Activated naive CD8-positive, alpha-beta T cell treated with anti-CD3 and anti-CD28 coated beads, Interleukin-2, amount 10 ng/mL, durations not matched to agents 7 days and 5 days (primary cell): Measurements from ENCODE around the gene RNF223. TPM values are rescaled to one million over a fixed set of nuclear protein-coding genes. Genes with fewer than 3 reads are reported as not detected.
"Not testable (repeated sequence)": the region's sequence is repeated elsewhere in the genome, so short reads cannot be mapped to it uniquely, and the experiment has no call there.

Experiments
- ATAC-seq: fragments of 150-1000 bp; cut with Tn5 transposase; one replicate; pipeline ENCODE4 v1.10.0; 2021; ENCODE audit warnings: low read depth, moderate library complexity
- POLR2A ChIA-PET: fragments of 350-600 bp; sonication (Branson Sonifier 250); formaldehyde crosslinking; loops from one replicate; lab custom pipeline; 2021; ENCODE audit warnings: antibody characterized with exemption; lab: Charles Lee
- DNase-seq: peaks from one replicate; pipeline ENCODE4 v3.0.0; 2021
- H3K27ac Mint-ChIP-seq: one replicate; pipeline ENCODE4 v1.8.0; 2022; ENCODE audit warnings: mild to moderate bottlenecking, mixed read lengths
- H3K27me3 Mint-ChIP-seq: one replicate; pipeline ENCODE4 v1.8.0; 2022; ENCODE audit warnings: mild to moderate bottlenecking, moderate library complexity, mixed read lengths
- H3K36me3 Mint-ChIP-seq: one replicate; pipeline ENCODE4 v1.8.0; 2021; ENCODE audit warnings: mild to moderate bottlenecking, mixed read lengths
- H3K4me1 Mint-ChIP-seq: one replicate; pipeline ENCODE4 v1.8.0; 2021; ENCODE audit warnings: mixed read lengths
- H3K4me3 Mint-ChIP-seq: one replicate; pipeline ENCODE4 v1.8.0; 2022; ENCODE audit warnings: mild to moderate bottlenecking, moderate library complexity, mixed read lengths
- H3K9me3 Mint-ChIP-seq: one replicate; pipeline ENCODE4 v1.8.0; 2021; ENCODE audit warnings: mixed read lengths
- total RNA-seq, 2 experiments: library from RNA; stranded (reverse); gene quantifications; one replicate each; pipeline ENCODE4 v1.2.3, GENCODE V29; 2021

Gene RNF223
- total RNA-seq, 2 experiments from 2014 or later = not detected

DNA sequence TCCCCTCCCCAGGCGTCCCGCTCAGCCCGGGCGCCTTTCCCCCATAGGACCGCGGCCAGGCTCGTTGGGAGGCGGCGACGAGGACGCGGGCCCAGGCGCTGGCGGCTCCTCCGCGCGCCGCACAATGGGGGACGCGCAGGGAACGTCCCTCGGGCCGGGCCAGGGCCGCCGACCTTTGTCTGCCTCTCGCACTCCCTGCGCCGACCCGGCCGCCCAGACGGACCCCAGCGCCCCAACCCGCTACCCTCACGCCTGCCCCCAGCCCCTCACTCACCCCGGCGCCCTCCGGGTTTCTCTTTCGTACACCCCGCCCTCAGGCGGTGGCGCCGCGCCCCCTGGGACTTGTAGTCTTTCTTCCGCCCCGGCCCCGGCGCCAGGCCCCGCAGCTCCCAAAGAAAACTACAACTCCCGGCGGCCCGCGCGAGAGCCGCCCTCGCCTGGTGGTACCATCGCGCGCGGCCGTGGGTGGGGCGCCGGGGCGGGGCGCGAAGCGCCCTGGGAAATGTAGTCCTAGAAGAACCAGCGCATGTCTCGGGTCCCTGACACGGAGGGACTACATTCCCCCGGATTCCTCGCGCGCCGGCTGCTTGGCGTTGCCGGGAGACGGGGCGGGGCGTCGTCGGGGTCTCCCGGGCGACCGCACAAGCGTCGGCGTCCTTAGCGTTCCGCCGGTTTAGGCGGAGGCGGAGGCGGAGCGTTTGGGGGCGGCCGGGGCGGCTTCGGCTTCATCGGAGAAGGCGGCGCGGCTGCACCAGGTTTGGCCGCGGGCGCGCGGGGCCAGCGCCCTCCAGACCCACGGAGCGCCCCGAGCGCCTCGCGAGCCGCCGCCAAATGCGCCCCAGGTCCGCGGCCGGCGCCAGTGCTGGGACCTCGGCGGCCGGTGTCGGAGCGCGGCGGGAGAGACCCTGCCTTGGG is 41.9 kb upstream of the RNF223 start, which contains the start of gene C1orf159:
TSS of gene C1orf159 (minus strand) at position 304 of the 915 bp plus-strand sequence. CDS start 24,546 bp downstream, outside the sequence.
- POLR2A ChIA-PET = interaction anchor here (0.8 to 2.0 kb wide), 4 partner anchors 12 to 189 kb away, joined by 3 to 8 read pairs (median 3); partner anchors contain the start of genes B3GALT6 and SDF4
- Mint-ChIP-seq H3K27ac (peak within 1 kb of the TSS; percentile 89), H3K4me3 (peak within 1 kb of the TSS; percentile 90), H3K27me3 (no peaks in the 10 kb centered on the region), H3K9me3 (peaks cover 11% of the 10 kb centered on the region), H3K4me1 (peaks cover 7% of the 10 kb centered on the region), H3K36me3 (peaks cover 25% of the 10 kb centered on the region)
- ATAC-seq (peak; percentile 92), DNase-seq (peak; percentile 99)

DNA sequence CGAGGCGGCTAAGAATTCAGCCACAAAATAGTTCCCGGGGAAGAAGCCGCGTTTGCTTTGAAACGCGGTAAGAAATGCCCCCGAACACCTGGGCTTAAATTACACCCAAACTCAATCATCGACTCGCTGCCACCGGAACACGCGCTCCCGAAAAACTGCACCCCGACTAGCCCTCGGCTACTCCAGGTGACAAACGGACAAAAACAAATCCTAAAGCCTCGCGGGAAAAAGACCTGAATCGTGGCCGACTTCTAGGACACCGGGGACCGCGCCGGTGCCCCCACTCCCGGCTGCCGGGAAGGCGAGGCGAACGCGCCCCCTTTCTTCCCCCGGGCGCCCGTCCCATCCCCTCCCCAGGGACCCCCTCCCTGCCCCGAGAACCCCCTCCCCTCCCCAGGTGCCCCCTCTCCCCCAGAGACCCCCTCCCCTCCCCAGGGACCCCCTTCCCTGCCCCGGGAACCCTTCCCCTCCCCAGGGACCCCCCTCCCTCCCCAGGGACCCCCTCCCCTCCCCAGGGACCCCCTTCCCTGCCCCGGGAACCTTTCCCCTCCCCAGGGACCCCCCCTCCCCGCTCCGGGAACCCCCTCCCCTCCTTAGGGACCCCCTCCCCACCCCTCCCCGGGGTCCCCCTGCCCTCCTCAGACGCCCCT is 41.2 kb upstream of the RNF223 start:
- H3K4me1 Mint-ChIP-seq = peaks cover 7% of the 10 kb centered on the region
- peaks cover 11% of the 10 kb centered on the region for H3K9me3 Mint-ChIP-seq
- H3K27ac Mint-ChIP-seq = peak overlapping the region; percentile 79
- H3K27me3 Mint-ChIP-seq = no peaks in the 10 kb centered on the region
- peak overlapping the region; percentile 85 for H3K4me3 Mint-ChIP-seq
- POLR2A ChIA-PET = interaction anchor here (2.0 to 2.1 kb wide), 2 partner anchors 11 to 116 kb away, joined by 6 to 8 read pairs; partner anchors contain the start of genes B3GALT6 and SDF4
- DNase-seq = peak; percentile 39
- ATAC-seq = no peak
- H3K36me3 Mint-ChIP-seq = peaks cover 30% of the 10 kb centered on the region

DNA sequence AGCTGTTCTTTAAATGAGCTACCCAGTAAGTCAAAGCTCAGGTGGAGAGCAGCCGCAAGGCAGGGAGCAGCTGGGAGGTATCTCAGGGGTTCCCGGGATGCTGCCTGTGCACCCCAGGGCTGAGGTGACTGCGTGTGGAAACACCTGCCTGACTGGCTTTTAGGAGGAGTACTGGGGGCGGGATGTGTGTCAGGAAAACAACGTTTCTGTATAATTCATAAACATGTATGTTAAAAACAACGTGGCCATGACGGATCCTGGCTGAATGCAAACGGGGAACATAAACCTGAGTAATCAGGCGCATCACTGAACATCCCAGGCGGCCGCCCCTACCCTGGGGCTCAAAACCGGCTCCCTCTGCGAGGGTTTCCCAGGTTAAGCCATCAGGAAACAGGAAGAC is 40.3 kb upstream of the RNF223 start:
- H3K36me3 Mint-ChIP-seq = peaks cover 33% of the 10 kb centered on the region
- peaks cover 11% of the 10 kb centered on the region for H3K9me3 Mint-ChIP-seq
- DNase-seq = peak; percentile 26
- peak overlapping the region; percentile 85 for H3K4me3 Mint-ChIP-seq
- no peaks in the 10 kb centered on the region for H3K27me3 Mint-ChIP-seq
- ATAC-seq = no peak
- peaks cover 8% of the 10 kb centered on the region for H3K4me1 Mint-ChIP-seq
- POLR2A ChIA-PET = interaction anchor here (1.1 to 2.1 kb wide), 2 partner anchors 10 to 159 kb away, joined by 3 to 6 read pairs; partner anchors contain the start of gene UBE2J2
- H3K27ac Mint-ChIP-seq = peak overlapping the region; percentile 79

DNA sequence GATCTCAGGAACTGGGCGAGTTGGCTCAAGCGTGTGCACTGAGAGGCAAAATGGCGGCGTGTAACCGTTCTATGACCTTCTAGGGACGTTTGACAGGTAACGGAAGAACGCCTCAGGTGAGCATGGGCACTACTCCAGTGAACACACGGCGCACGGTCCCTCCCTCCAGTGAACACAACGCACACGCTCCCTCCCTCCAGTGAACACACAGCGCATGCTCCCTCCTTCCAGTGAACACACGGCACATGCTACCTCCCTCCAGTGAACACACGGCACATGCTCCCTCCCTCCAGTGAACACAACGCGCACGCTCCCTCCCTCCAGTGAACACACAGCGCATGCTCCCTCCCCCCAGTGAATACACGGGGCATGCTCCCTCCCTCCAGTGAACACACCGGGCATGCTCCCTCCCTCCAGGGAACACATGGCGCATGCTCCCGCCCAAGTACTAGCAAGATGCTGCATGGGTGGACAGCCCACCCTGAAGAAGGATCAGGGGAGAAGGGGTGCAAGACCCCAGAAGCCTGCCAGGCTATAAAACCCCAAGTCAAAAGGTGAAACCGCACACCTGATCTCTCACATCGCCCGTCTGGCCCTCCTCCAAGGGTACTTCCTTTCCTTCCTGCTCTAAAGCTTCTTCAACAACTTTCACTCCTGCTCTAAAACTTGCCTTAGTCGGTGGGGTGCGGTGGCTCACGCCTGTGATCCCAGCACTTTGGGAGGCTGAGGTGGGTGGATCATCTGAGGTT is 38.3 kb upstream of the RNF223 start:
- POLR2A ChIA-PET = no interaction called here
- ATAC-seq (no peak), DNase-seq (no peak)
- H3K27ac Mint-ChIP-seq = no peak overlapping the region
- H3K4me1 Mint-ChIP-seq = peaks cover 13% of the 10 kb centered on the region
- peaks cover 38% of the 10 kb centered on the region for H3K36me3 Mint-ChIP-seq
- peaks cover 15% of the 10 kb centered on the region for H3K9me3 Mint-ChIP-seq
- no peaks in the 10 kb centered on the region for H3K27me3 Mint-ChIP-seq
- no peak overlapping the region for H3K4me3 Mint-ChIP-seq

DNA sequence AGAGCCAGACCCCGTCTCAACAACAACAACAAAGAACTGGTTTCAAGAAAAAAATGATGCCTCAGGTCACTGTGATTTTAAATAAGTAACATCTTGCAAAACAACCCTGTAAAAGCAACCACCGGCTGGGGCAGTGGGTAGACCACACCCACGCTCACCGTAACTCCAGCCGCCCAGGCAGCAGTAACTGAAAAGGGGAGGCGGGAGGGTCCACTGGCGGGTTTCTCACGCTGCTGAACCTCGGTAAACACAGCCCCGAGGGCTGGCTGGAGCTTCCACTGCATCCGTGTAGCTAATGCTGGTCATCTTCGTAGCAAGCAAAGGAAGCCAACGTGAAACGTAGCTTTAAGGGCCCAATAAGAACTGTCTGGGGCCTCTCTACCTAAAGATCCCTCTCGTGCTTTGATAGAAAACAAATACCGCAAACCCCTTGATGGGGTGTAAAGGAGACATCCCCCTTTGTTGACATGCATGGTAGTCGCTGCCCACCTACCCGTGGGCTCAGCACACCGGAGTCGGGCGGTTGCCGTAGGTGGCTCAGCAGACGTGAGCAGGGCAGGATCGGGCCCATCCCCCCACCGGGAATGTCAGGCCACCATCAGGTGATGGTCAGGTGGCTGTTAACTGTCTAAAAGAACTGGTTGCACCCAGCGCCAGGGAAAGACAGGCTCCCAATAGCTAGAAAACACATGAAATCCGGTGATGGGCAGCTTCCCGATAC is 37.6 kb upstream of the RNF223 start:
- Mint-ChIP-seq H3K27me3 (no peaks in the 10 kb centered on the region), H3K9me3 (peaks cover 15% of the 10 kb centered on the region), H3K4me1 (peaks cover 13% of the 10 kb centered on the region), H3K4me3 (no peak overlapping the region), H3K36me3 (peaks cover 38% of the 10 kb centered on the region), H3K27ac (no peak overlapping the region)
- no peak for DNase-seq
- POLR2A ChIA-PET = interaction anchor here (0.6 to 0.7 kb wide), 2 partner anchors 98 to 293 kb away, joined by 3 to 4 read pairs; no protein-coding TSS in a partner anchor
- ATAC-seq = no peak

DNA sequence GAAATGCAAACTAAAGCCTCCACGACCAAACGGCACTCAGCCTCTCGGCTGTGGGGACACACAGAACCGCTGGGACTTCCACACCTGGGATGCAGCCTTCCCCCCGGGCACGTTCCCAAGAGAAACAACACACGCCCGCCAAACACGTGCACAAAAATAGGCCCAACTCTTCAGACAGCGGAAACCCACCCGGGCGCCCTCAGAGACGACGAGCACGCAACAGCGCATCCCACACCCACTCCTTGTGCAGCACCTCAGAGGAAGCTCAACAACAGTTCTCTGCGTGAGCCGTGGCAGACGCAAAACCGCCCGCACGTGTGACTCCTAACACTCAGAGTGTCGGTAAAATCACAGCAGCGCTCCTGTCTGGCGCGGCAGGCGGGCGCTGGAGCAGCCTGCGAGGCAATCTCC is 36.5 kb upstream of the RNF223 start:
- Mint-ChIP-seq H3K27ac (no peak overlapping the region), H3K27me3 (no peaks in the 10 kb centered on the region), H3K9me3 (peaks cover 16% of the 10 kb centered on the region), H3K36me3 (peaks cover 40% of the 10 kb centered on the region), H3K4me3 (no peak overlapping the region), H3K4me1 (peaks cover 13% of the 10 kb centered on the region)
- ATAC-seq = no peak
- DNase-seq = no peak
- POLR2A ChIA-PET = interaction anchor here (0.5 kb wide), 1 partner anchor 1123 kb away, joined by 3 read pairs; no protein-coding TSS in a partner anchor

DNA sequence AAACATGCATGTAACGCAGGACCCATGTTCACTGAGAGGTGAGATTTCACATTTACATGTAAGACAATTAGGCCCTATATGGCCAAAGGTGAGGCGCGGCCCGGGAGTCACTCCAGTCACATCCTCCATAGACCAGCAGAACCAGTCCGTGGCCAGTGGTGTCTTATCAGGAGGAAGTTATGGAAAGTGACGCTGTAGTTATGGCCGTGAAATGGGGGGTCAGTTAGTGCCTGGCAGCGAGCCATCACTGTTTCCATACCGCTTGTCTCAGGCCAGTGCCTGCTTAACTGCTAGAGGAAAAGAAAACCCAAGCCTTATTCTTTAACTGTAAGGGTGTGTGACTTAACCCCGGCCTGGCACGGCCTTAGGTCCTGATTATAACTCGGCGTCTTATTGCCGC is 35.6 kb upstream of the RNF223 start:
- H3K9me3 Mint-ChIP-seq = peaks cover 16% of the 10 kb centered on the region
- no peak overlapping the region for H3K4me3 Mint-ChIP-seq
- peaks cover 40% of the 10 kb centered on the region for H3K36me3 Mint-ChIP-seq
- DNase-seq = no peak
- peaks cover 13% of the 10 kb centered on the region for H3K4me1 Mint-ChIP-seq
- H3K27ac Mint-ChIP-seq = no peak overlapping the region
- ATAC-seq = no peak
- POLR2A ChIA-PET = no interaction called here
- H3K27me3 Mint-ChIP-seq = no peaks in the 10 kb centered on the region

DNA sequence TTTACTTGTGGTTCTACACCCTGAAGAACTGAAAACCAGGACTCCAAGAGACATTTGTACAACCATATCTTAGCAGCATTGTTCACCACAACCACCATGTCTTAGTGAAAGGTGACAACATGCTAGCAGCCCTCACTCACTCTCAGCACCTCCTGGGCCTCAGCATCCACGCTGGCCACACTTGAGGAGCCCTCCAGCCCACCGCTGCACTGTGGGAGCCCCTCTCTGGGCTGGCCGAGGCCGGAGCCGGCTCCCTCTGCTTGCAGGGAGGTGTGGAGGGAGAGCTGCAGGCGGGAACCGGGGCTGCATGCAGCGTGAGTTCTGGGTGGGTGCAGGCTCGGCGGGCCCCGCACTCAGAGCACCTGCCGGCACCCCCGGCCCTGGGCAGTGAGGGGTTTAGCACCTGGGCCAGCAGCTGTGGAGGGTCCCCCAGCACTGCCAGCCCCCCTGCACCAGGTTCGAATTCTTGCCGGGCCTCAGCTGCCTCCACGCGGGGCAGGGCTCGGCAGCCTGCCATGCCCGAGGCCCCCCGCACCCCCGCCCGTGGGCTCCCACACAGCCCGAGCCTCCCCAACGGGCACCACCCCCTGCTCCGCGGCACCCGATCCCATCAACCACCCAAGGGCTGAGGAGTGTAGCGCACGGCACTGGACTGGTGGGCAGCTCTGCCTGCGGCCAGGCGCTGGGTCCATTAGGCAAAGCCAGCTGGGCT is 32.6 kb upstream of the RNF223 start:
- Mint-ChIP-seq H3K4me3 (no peak overlapping the region), H3K9me3 (peaks cover 12% of the 10 kb centered on the region), H3K27ac (no peak overlapping the region), H3K36me3 (peaks cover 43% of the 10 kb centered on the region), H3K27me3 (no peaks in the 10 kb centered on the region), H3K4me1 (peaks cover 18% of the 10 kb centered on the region)
- no peak for ATAC-seq
- POLR2A ChIA-PET = no interaction called here
- DNase-seq = peak; percentile 22

DNA sequence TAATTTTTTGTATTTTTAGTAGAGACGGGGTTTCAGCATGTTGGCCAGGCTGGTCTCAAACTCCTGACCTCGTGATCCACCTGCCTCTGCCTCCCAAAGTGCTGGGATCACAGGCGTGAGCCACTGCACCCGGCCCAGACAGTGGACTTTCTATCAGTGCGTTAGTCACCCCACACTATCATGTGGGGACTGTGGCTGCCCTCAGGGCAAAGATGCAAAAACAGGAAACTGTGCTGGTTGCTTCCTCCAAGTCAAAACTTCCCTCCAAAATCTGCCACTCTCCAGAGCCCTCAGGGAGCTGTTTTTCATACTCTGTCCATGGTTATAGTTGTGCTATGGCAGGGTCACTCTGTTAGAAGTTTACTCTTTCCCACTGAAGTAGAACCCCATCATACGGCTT is 30.0 kb upstream of the RNF223 start:
- DNase-seq (peak; percentile 48), ATAC-seq (peak; percentile 58)
- Mint-ChIP-seq H3K4me1 (peaks cover 30% of the 10 kb centered on the region), H3K4me3 (peak overlapping the region; percentile 43), H3K27ac (peak overlapping the region; percentile 78), H3K36me3 (peaks cover 47% of the 10 kb centered on the region), H3K9me3 (peaks cover 23% of the 10 kb centered on the region)
- H3K27me3 Mint-ChIP-seq = not testable (repeated sequence)
- POLR2A ChIA-PET = interaction anchor here (0.5 to 1.5 kb wide), 3 partner anchors 10 to 65 kb away, joined by 3 to 6 read pairs (median 3); no protein-coding TSS in a partner anchor

DNA sequence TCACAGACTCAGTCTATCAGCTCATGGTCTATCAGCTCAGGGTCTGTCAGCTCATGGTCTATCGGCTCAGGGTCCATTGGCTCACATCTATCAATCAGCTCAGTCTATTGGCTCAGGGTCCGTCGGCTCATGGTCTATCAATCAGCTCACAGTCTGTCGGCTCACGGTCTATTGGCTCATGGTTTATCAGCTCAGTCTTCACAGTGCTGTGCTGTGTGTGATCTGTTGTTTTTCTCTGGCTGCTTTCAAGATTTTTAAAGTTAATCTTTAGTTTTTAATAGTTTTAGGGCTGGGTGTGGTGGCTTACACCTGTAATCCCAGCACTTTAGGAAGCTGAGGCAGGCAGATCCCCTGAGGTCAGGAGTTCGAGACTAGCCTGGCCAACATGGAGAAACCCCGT is 27.4 kb upstream of the RNF223 start:
- Mint-ChIP-seq H3K4me3 (no peak overlapping the region), H3K27me3 (no peaks in the 10 kb centered on the region), H3K27ac (no peak overlapping the region), H3K9me3 (peaks cover 29% of the 10 kb centered on the region), H3K4me1 (peaks cover 33% of the 10 kb centered on the region), H3K36me3 (peaks cover 52% of the 10 kb centered on the region)
- no peak for DNase-seq
- POLR2A ChIA-PET = no interaction called here
- ATAC-seq = no peak

DNA sequence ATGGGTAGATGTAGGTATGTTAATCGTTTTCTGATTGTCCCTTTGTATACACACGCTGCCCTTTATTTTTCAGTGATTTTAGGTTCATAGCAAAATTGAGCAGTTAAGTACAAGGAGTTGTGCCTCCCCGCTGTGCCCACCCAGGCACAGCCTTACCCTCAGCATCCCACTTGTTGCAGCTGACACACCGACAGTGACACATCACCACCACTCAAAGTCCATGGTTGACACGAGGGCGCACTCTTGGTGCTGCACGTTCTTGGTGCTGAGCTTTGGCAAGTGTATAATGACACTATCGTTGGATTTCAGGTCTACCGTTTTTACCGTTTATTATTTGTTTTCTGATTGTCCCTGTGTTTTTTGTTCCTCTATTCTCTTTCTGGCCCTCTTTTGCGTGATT is 26.2 kb upstream of the RNF223 start:
- Mint-ChIP-seq H3K4me1 (peaks cover 33% of the 10 kb centered on the region), H3K27ac (peak overlapping the region; percentile 72), H3K9me3 (peaks cover 32% of the 10 kb centered on the region), H3K27me3 (no peaks in the 10 kb centered on the region), H3K4me3 (peak overlapping the region; percentile 43), H3K36me3 (peaks cover 53% of the 10 kb centered on the region)
- POLR2A ChIA-PET = interaction anchor here (0.9 kb wide), 1 partner anchor 131 kb away, joined by 3 read pairs; no protein-coding TSS in a partner anchor
- ATAC-seq = no peak
- peak; percentile 12 for DNase-seq
